Calu3 (cell line): ENCODE data around the gene FCAMR. TPM values are rescaled to one million over a fixed set of nuclear protein-coding genes. Genes with fewer than 3 reads are reported as not detected.
A peak's percentile ranks its signal among the peaks of the same experiment; 100 is the strongest.

Experiments
- BruUV-seq: library from RNA; stranded (reverse); fragments of 400-500 nt; replicated peaks from 2 replicates; lab custom pipeline; 2021; lab: Mats Ljungman, UMichigan
- CTCF ChIA-PET: fragments of 300-600 bp; sonication (Branson Sonifier 250); formaldehyde crosslinking; loops from one replicate; lab custom pipeline; 2022; ENCODE audit warnings: antibody characterized with exemption; lab: Charles Lee
- DNase-seq: peaks from one replicate; pipeline ENCODE4 v3.0.0; 2022
- H3K27ac Mint-ChIP-seq: one replicate; pipeline ENCODE4 v1.8.0; 2022; ENCODE audit warnings: mixed read lengths; ENCODE audit not compliant: unreplicated experiment
- H3K27me3 Mint-ChIP-seq: one replicate; pipeline ENCODE4 v1.8.0; 2022; ENCODE audit warnings: mixed read lengths; ENCODE audit not compliant: unreplicated experiment
- H3K36me3 Mint-ChIP-seq: one replicate; pipeline ENCODE4 v1.8.0; 2022; ENCODE audit warnings: mild to moderate bottlenecking, moderate library complexity, mixed read lengths; ENCODE audit not compliant: insufficient read depth, unreplicated experiment
- H3K4me1 Mint-ChIP-seq: one replicate; pipeline ENCODE4 v1.8.0; 2022; ENCODE audit warnings: mild to moderate bottlenecking, low read depth, mixed read lengths; ENCODE audit not compliant: unreplicated experiment
- H3K4me3 Mint-ChIP-seq: one replicate; pipeline ENCODE4 v1.8.0; 2022; ENCODE audit warnings: mild to moderate bottlenecking, low read depth, moderate library complexity, mixed read lengths; ENCODE audit not compliant: unreplicated experiment
- H3K9me3 Mint-ChIP-seq: one replicate; pipeline ENCODE4 v1.8.0; 2022; ENCODE audit warnings: low read depth, mixed read lengths; ENCODE audit not compliant: unreplicated experiment
- CTCF ChIP-seq: fragments of 200-600 bp; IDR thresholded peaks from one replicate; pipeline ENCODE4 v1.8.0; 2022; ENCODE audit warnings: antibody characterized with exemption; ENCODE audit not compliant: unreplicated experiment
- intact Hi-C: fragments of 100-400 bp; cut with micrococcal nuclease; formaldehyde crosslinking; loops from one replicate; pipeline ENCODE4 v1.10.0; 2022; ENCODE audit not compliant: unreplicated experiment
- total RNA-seq: library from RNA; stranded (reverse); gene quantifications from 2 replicates; pipeline ENCODE4 v1.2.3, GENCODE V29; 2022

Gene FCAMR
- total RNA-seq, 1 experiment from 2014 or later, result not detected

- Mint-ChIP-seq H3K4me3 (no peak overlapping the region), H3K4me1 (peaks cover 23% of the 10 kb centered on the region), H3K9me3 (no peaks in the 10 kb centered on the region), H3K27me3 (no peaks in the 10 kb centered on the region), H3K36me3 (no peaks in the 10 kb centered on the region), H3K27ac (peak overlapping the region; percentile 31)
- CTCF ChIA-PET, result interaction anchor here (1.0 kb wide), 1 partner anchor 29 kb away, joined by 4 read pairs; no protein-coding TSS in a partner anchor
- no TSS peak for BruUV-seq
- peak; percentile 48 for DNase-seq
- intact Hi-C loops, result no loop called here
- no peak for TF ChIP-seq CTCF
These were observed 22.5 kb upstream of the FCAMR start for GRCh38 chr1:206992790-206993189.

GRCh38 chr1:206987873-206988272 lies 17.6 kb upstream of the FCAMR start:
- intact Hi-C loops, result no loop called here
- no peak for TF ChIP-seq CTCF
- BruUV-seq, result no TSS peak
- no peak for DNase-seq
- H3K27me3 Mint-ChIP-seq, result no peaks in the 10 kb centered on the region
- CTCF ChIA-PET, result no interaction called here
- no peaks in the 10 kb centered on the region for H3K36me3 Mint-ChIP-seq
- no peak overlapping the region for H3K4me3 Mint-ChIP-seq
- H3K9me3 Mint-ChIP-seq, result no peaks in the 10 kb centered on the region
- peaks cover 40% of the 10 kb centered on the region for H3K4me1 Mint-ChIP-seq
- H3K27ac Mint-ChIP-seq, result no peak overlapping the region

GRCh38 chr1:206986885-206987284 lies 16.6 kb upstream of the FCAMR start:
- BruUV-seq, result no TSS peak
- CTCF ChIA-PET, result interaction anchor here (0.9 to 1.5 kb wide), 2 partner anchors 74 to 252 kb away, joined by 3 read pairs; no protein-coding TSS in a partner anchor
- no peaks in the 10 kb centered on the region for H3K27me3 Mint-ChIP-seq
- peaks cover 32% of the 10 kb centered on the region for H3K4me1 Mint-ChIP-seq
- no peaks in the 10 kb centered on the region for H3K9me3 Mint-ChIP-seq
- intact Hi-C loops, result no loop called here
- H3K36me3 Mint-ChIP-seq, result no peaks in the 10 kb centered on the region
- H3K27ac Mint-ChIP-seq, result no peak overlapping the region
- DNase-seq, result no peak
- TF ChIP-seq CTCF, result no peak
- no peak overlapping the region for H3K4me3 Mint-ChIP-seq

GRCh38 chr1:206986402-206986801 lies 16.1 kb upstream of the FCAMR start:
- no peak overlapping the region for H3K4me3 Mint-ChIP-seq
- intact Hi-C loops, result no loop called here
- no peak overlapping the region for H3K27ac Mint-ChIP-seq
- TF ChIP-seq CTCF, result no peak
- no TSS peak for BruUV-seq
- no peaks in the 10 kb centered on the region for H3K27me3 Mint-ChIP-seq
- no peak for DNase-seq
- CTCF ChIA-PET, result interaction anchor here (0.9 to 1.5 kb wide), 3 partner anchors 35 to 252 kb away, joined by 3 to 4 read pairs (median 3); no protein-coding TSS in a partner anchor
- H3K4me1 Mint-ChIP-seq, result peaks cover 37% of the 10 kb centered on the region
- no peaks in the 10 kb centered on the region for H3K36me3 Mint-ChIP-seq
- no peaks in the 10 kb centered on the region for H3K9me3 Mint-ChIP-seq
